SK-MEL-5 (cell line): ENCODE data around the gene PLXNA1. TPM values are rescaled to one million over a fixed set of nuclear protein-coding genes. Genes with fewer than 3 reads are reported as not detected.

Experiments
- total RNA-seq: library from RNA; depleted of rRNA; stranded (reverse); fragments of >200 nt; shearing (Covaris generic); gene quantifications from 2 replicates; pipeline ENCODE4 v1.2.3, GENCODE V29; 2014; rRNA removed

The PLXNA1 gene
- total RNA-seq, 1 experiment from 2014 or later, result 39.9 TPM

Other genes starting within 250 kb of the PLXNA1 start
- gene PRR23E, start 210.0 kb downstream of the PLXNA1 start, total RNA-seq, result not detected in 2 replicates